WTC11 (cell line): ENCODE data around the gene WDFY4. TPM values are rescaled to one million over a fixed set of nuclear protein-coding genes. Genes with fewer than 3 reads are reported as not detected.

Source experiments
- ATAC-seq: fragments of 200-7000 bp; cut with Tn5 transposase; 2 replicates; pipeline ENCODE4 v1.10.0; 2021; ENCODE audit warnings: mild to moderate bottlenecking, moderate library complexity
- CTCF ChIA-PET: fragments of 300-600 bp; sonication (Branson Sonifier 250); formaldehyde crosslinking; loops from one replicate; lab custom pipeline; 2021; ENCODE audit warnings: antibody characterized with exemption; lab: Charles Lee
- POLR2A ChIA-PET: fragments of 350-600 bp; sonication (Branson Sonifier 250); formaldehyde crosslinking; loops from one replicate; lab custom pipeline; 2021; ENCODE audit warnings: antibody characterized with exemption; lab: Charles Lee
- DNase-seq: peaks from one replicate; pipeline ENCODE4 v3.0.0; 2021; ENCODE audit warnings: low spot score
- H3K27ac Mint-ChIP-seq: 2 replicates; pipeline ENCODE4 v1.8.0; 2021; ENCODE audit warnings: mixed read lengths
- H3K27me3 Mint-ChIP-seq: 2 replicates; pipeline ENCODE4 v1.8.0; 2021; ENCODE audit warnings: low read depth, mild to moderate bottlenecking, moderate library complexity, mixed read lengths
- H3K36me3 Mint-ChIP-seq: 2 replicates; pipeline ENCODE4 v1.8.0; 2021; ENCODE audit warnings: mixed read lengths
- H3K4me1 Mint-ChIP-seq: 2 replicates; pipeline ENCODE4 v1.8.0; 2022; ENCODE audit warnings: mixed read lengths
- H3K4me3 Mint-ChIP-seq: 2 replicates; pipeline ENCODE4 v1.8.0; 2021; ENCODE audit warnings: mild to moderate bottlenecking, moderate library complexity, mixed read lengths
- H3K9me3 Mint-ChIP-seq: 2 replicates; pipeline ENCODE4 v1.8.0; 2021; ENCODE audit warnings: mixed read lengths
- ARID4B ChIP-seq: sonication (generic); formaldehyde crosslinking; IDR thresholded peaks from 2 replicates; pipeline ENCODE4 v1.8.0; 2023; ENCODE audit warnings: missing genetic modification reagents, mild to moderate bottlenecking, borderline replicate concordance
- FOXP1 ChIP-seq: sonication (generic); formaldehyde crosslinking; IDR thresholded peaks from 2 replicates; pipeline ENCODE4 v1.8.0; 2022; ENCODE audit warnings: missing genetic modification reagents, mild to moderate bottlenecking, moderate library complexity, borderline replicate concordance
- MLX ChIP-seq: sonication (generic); formaldehyde crosslinking; IDR thresholded peaks from 2 replicates; pipeline ENCODE4 v1.8.1; 2023; ENCODE audit warnings: mild to moderate bottlenecking, missing genetic modification reagents, moderate library complexity
- NFATC4 ChIP-seq: fragments of 250-450 bp; sonication (Bioruptor Pico); IDR thresholded peaks from 2 replicates; pipeline ENCODE4 v1.9.0; 2021; ENCODE audit warnings: mild to moderate bottlenecking
- NFYB ChIP-seq: sonication (generic); formaldehyde crosslinking; conservative IDR thresholded peaks from 2 replicates; pipeline ENCODE4 v1.8.0; 2022; ENCODE audit warnings: low read depth, missing genetic modification reagents
- NR3C1 ChIP-seq: sonication (generic); formaldehyde crosslinking; conservative IDR thresholded peaks from 2 replicates; pipeline ENCODE4 v1.8.1; 2023; ENCODE audit warnings: low read depth, mild to moderate bottlenecking, missing genetic modification reagents
- PRDM15 ChIP-seq: sonication (generic); formaldehyde crosslinking; IDR thresholded peaks from 2 replicates; pipeline ENCODE4 v1.8.0; 2022; ENCODE audit warnings: missing genetic modification reagents
- RORB ChIP-seq: fragments of 250-450 bp; sonication (Bioruptor Pico); IDR thresholded peaks from 2 replicates; pipeline ENCODE4 v1.9.0; 2021; ENCODE audit warnings: mild to moderate bottlenecking
- SMAD3 ChIP-seq: sonication (generic); formaldehyde crosslinking; IDR thresholded peaks from 2 replicates; pipeline ENCODE4 v1.8.0; 2022; ENCODE audit warnings: missing genetic modification reagents, mild to moderate bottlenecking, borderline replicate concordance
- SOX15 ChIP-seq: fragments of 250-450 bp; sonication (Bioruptor Pico); IDR thresholded peaks from 2 replicates; pipeline ENCODE4 v1.9.0; 2021; ENCODE audit warnings: mild to moderate bottlenecking
- TEAD1 ChIP-seq: sonication (generic); formaldehyde crosslinking; IDR thresholded peaks from 2 replicates; pipeline ENCODE4 v1.8.0; 2022; ENCODE audit warnings: mild to moderate bottlenecking, missing genetic modification reagents
- ZNF263 ChIP-seq: sonication (generic); formaldehyde crosslinking; IDR thresholded peaks from 2 replicates; pipeline ENCODE4 v1.8.1; 2022; ENCODE audit warnings: low read depth, mild to moderate bottlenecking, moderate library complexity, missing genetic modification reagents
- ZNF423 ChIP-seq: fragments of 250-450 bp; sonication (Bioruptor Pico); IDR thresholded peaks from 2 replicates; pipeline ENCODE4 v2.1.2; 2022; ENCODE audit warnings: mild to moderate bottlenecking, moderate library complexity
- ZNF671 ChIP-seq: fragments of 250-450 bp; sonication (Bioruptor Pico); IDR thresholded peaks from 2 replicates; pipeline ENCODE4 v1.8.0; 2021; ENCODE audit warnings: mild to moderate bottlenecking
- ZSCAN18 ChIP-seq: fragments of 250-450 bp; sonication (Bioruptor Pico); IDR thresholded peaks from 2 replicates; pipeline ENCODE4 v2.1.2; 2022; ENCODE audit warnings: mild to moderate bottlenecking, moderate library complexity
- total RNA-seq: library from RNA; stranded (reverse); gene quantifications from 3 replicates; pipeline ENCODE4 v1.2.3, GENCODE V29; 2021

WDFY4 gene
- total RNA-seq, 1 experiment from 2014 or later: 0.13 TPM

GRCh38 chr10:48740015-48740707, 55.5 kb downstream of the WDFY4 start:
- H3K4me3 Mint-ChIP-seq: no peak overlapping the region
- POLR2A ChIA-PET: no interaction called here
- H3K4me1 Mint-ChIP-seq: peaks cover 8% of the 10 kb centered on the region
- TF ChIP-seq NFYB (CRISPR knock-in tag): no peak
- no peak for TF ChIP-seq TEAD1 (CRISPR knock-in tag)
- TF ChIP-seq ZNF671 (CRISPR knock-in tag): no peak
- no peak for TF ChIP-seq FOXP1 (CRISPR knock-in tag)
- TF ChIP-seq ARID4B (CRISPR knock-in tag): no peak
- TF ChIP-seq MLX (CRISPR knock-in tag): no peak
- CTCF ChIA-PET: interaction anchor here (1.2 kb wide), 1 partner anchor 205 kb away, joined by 3 read pairs; no protein-coding TSS in a partner anchor
- no peak overlapping the region for H3K27ac Mint-ChIP-seq
- no peak for DNase-seq
- peaks cover 4% of the 10 kb centered on the region; the same call in 1 of the 2 replicates for H3K9me3 Mint-ChIP-seq
- H3K36me3 Mint-ChIP-seq: no peaks in the 10 kb centered on the region
- no peak for ATAC-seq
- no peaks in the 10 kb centered on the region for H3K27me3 Mint-ChIP-seq

- no peak overlapping the region for H3K27ac Mint-ChIP-seq
These were observed 56.3 kb downstream of the WDFY4 start for GRCh38 chr10:48740988-48741387.

More at GRCh38 chr10:48740988-48741387, 56.3 kb downstream of the WDFY4 start:
- Mint-ChIP-seq H3K27me3 (no peaks in the 10 kb centered on the region), H3K9me3 (peaks cover 2% of the 10 kb centered on the region; the same call in 1 of the 2 replicates), H3K4me1 (peaks cover 10% of the 10 kb centered on the region), H3K4me3 (no peak overlapping the region), H3K36me3 (no peaks in the 10 kb centered on the region)
- no peak for DNase-seq
- ChIA-PET POLR2A (no interaction called here), CTCF (interaction anchor here (0.8 kb wide), 1 partner anchor 83 kb away, joined by 5 read pairs; no protein-coding TSS in a partner anchor)
- no peak for TF ChIP-seq NFATC4
- no peak for TF ChIP-seq RORB (CRISPR knock-in tag)
- TF ChIP-seq PRDM15 (CRISPR knock-in tag): no peak
- TF ChIP-seq SMAD3 (CRISPR knock-in tag): no peak
- TF ChIP-seq NR3C1 (CRISPR knock-in tag): no peak
- no peak for TF ChIP-seq SOX15 (CRISPR knock-in tag)
- TF ChIP-seq ZSCAN18 (CRISPR knock-in tag): no peak
- no peak for TF ChIP-seq ZNF423 (CRISPR knock-in tag)
- no peak for TF ChIP-seq ZNF263 (CRISPR knock-in tag)
- no peak for ATAC-seq
